K562 (cell line): ENCODE data around the gene PHACTR3. TPM values are rescaled to one million over a fixed set of nuclear protein-coding genes. Genes with fewer than 3 reads are reported as not detected.

Experiments used
- ATAC-seq: fragments of 200-7000 bp; cut with Tn5 transposase; 3 replicates; pipeline ENCODE4 v1.9.1; 2020; ENCODE audit warnings: moderate library complexity
- BruUV-seq: library from RNA; stranded (reverse); fragments of 400-500 nt; replicated peaks from 2 replicates; lab custom pipeline; 2021; lab: Mats Ljungman, UMichigan
- CTCF ChIA-PET: fragments of 300-600 bp; formaldehyde crosslinking; extraction: SDS; loops from one replicate; lab custom pipeline; 2021; ENCODE audit warnings: low intra/inter-chr PET ratio; lab: Yijun Ruan, JAX
- POLR2A ChIA-PET: fragments of 300-600, 350-650 bp; sonication (Branson Sonifier 250); formaldehyde crosslinking; extraction: SDS; loops from one replicate; lab custom pipeline; 2021; ENCODE audit warnings: antibody characterized with exemption, inconsistent platforms; lab: Yijun Ruan, JAX
- DNase-seq, 4 experiments: peaks; one replicate each; pipeline versions ENCODE4 v3.0.0 to v3.0.0-alpha.2; 2011 to 2018; ENCODE audit warnings: low spot score in 3 of 4, mixed read lengths in 3 of 4; ENCODE audit errors: extremely low read depth in 1 of 4
- FAIRE-seq: peaks from 2 replicates; lab custom pipeline; 2011; peaks lifted over from hg19 to GRCh38; lab: Jason Lieb, UNC
- H2AFZ ChIP-seq: 2 replicates; pipeline ENCODE4 v1.6.0; 2011; ENCODE audit warnings: low read depth, low read length, control low read depth, inconsistent platforms
- H3K27ac ChIP-seq: fragments of 200-600 bp; 3 replicates; pipeline ENCODE4 v1.8.0; 2011; ENCODE audit warnings: low read depth, mild to moderate bottlenecking, control low read depth, inconsistent platforms, low read length, moderate library complexity, mixed read lengths; ENCODE audit errors: extremely low read depth
- H3K27me3 ChIP-seq, 2 experiments: fragments of 300-600 bp in 1 of 2; 2 replicates in 1 of 2; 3 replicates in 1 of 2; pipeline versions ENCODE4 v1.6.0 to v1.8.0; 2011; ENCODE audit warnings: inconsistent platforms in 2 of 2, low read length in 2 of 2, mild to moderate bottlenecking in 1 of 2, mixed read lengths in 1 of 2, moderate library complexity in 1 of 2; ENCODE audit not compliant: control insufficient read depth in 2 of 2, insufficient read depth in 2 of 2
- H3K36me3 ChIP-seq: fragments of 300-600 bp; 3 replicates; pipeline ENCODE4 v1.8.0; 2011; ENCODE audit warnings: mild to moderate bottlenecking, low read length, inconsistent platforms; ENCODE audit not compliant: control insufficient read depth, insufficient read depth
- H3K4me1 ChIP-seq, 2 experiments: fragments of 200-600 bp in 1 of 2; replicated peaks in 1 of 2; 2 replicates in 1 of 2; 3 replicates in 1 of 2; pipeline versions ENCODE4 v1.5.1 to v1.8.0; 2011; ENCODE audit warnings: inconsistent platforms in 2 of 2, low read length in 2 of 2, mild to moderate bottlenecking in 1 of 2, mixed read lengths in 1 of 2, moderate library complexity in 1 of 2; ENCODE audit not compliant: control insufficient read depth in 2 of 2, insufficient read depth in 2 of 2
- H3K4me2 ChIP-seq: 2 replicates; pipeline ENCODE4 v1.6.1; 2011; ENCODE audit warnings: low read length, control low read depth, inconsistent platforms, mixed read lengths; ENCODE audit not compliant: insufficient read depth
- H3K4me3 ChIP-seq: fragments of 200-600 bp; sonication (generic), shearing (Covaris generic); 2 replicates; pipeline ENCODE4 v1.5.1; 2016; ENCODE audit warnings: control low read depth, inconsistent platforms
- H3K79me2 ChIP-seq: fragments of 200-600 bp; 3 replicates; pipeline ENCODE4 v1.8.0; 2011; ENCODE audit warnings: low read length, inconsistent platforms; ENCODE audit not compliant: control insufficient read depth, insufficient read depth
- H3K9ac ChIP-seq, 2 experiments: 2 replicates each; pipeline versions ENCODE4 v1.6.0 to v1.6.1; 2011; ENCODE audit warnings: low read depth in 2 of 2, low read length in 2 of 2, control low read depth in 1 of 2, inconsistent platforms in 1 of 2, mild to moderate bottlenecking in 1 of 2, mixed read lengths in 1 of 2; ENCODE audit not compliant: insufficient read depth in 1 of 2
- H3K9me1 ChIP-seq: one replicate; pipeline ENCODE4 v1.6.0; 2011; ENCODE audit warnings: inconsistent platforms, mild to moderate bottlenecking, low read length, moderate library complexity; ENCODE audit not compliant: control insufficient read depth, insufficient read depth
- H3K9me3 ChIP-seq: replicated peaks from 2 replicates; pipeline ENCODE4 v1.5.1; 2011; ENCODE audit warnings: low read depth, low read length, inconsistent platforms; ENCODE audit not compliant: control insufficient read depth, insufficient read depth
- H4K20me1 ChIP-seq: replicated peaks from 2 replicates; pipeline ENCODE4 v1.6.1; 2011; ENCODE audit warnings: low read length, inconsistent platforms, mixed read lengths; ENCODE audit not compliant: control insufficient read depth, insufficient read depth
- GABPA ChIP-seq: fragments of 200-800 bp; sonication (Bioruptor generic); conservative IDR thresholded peaks from 2 replicates; pipeline ENCODE4 v1.6.1; 2016; ENCODE audit warnings: low read depth, missing genetic modification characterization, missing compliant biosample characterization
- TCF7 ChIP-seq: sonication (generic); IDR thresholded peaks from 2 replicates; pipeline ENCODE4 v1.6.1; 2016; ENCODE audit warnings: antibody characterized with exemption, borderline replicate concordance
- WGBS: fragments of 100-300 bp; shearing (Covaris generic); methylation state at CpG from one replicate; pipeline ENCODE4 v1.1.6; 2016; ENCODE audit warnings: low coverage, mixed read lengths; ENCODE audit not compliant: insufficient coverage; ENCODE audit errors: missing lambda C conversion rate; 5-methylcytosine and 5-hydroxymethylcytosine counted together
- in situ Hi-C: fragments of 300-500 bp; cut with MboI; formaldehyde crosslinking; loops from 4 replicates; pipeline ENCODE4 v1.15.0; 2018; ENCODE audit warnings: inconsistent platforms, mixed read lengths
- intact Hi-C: fragments of 100-400 bp; cut with micrococcal nuclease; formaldehyde crosslinking; loops from 2 replicates; pipeline ENCODE4 v1.14.2; 2022
- polyA plus RNA-seq, 8 experiments: library from polyadenylated mRNA; depleted of rRNA in 4 of 8; stranded (reverse) in 5 of 8; unstranded in 3 of 8; fragments of >200 nt; fragmentation: Nextera tagmentation in 2 of 8; fragmentation: Illumina TruSeq in 1 of 8; extraction: Ambion mirVana in 2 of 8; extraction: Trizol in 1 of 8; gene quantifications; 2 replicates each; pipeline versions ENCODE4 v1.2.1 to v1.2.3, GENCODE V29; 2011 to 2014; ENCODE audit warnings: inconsistent platforms in 1 of 8, missing spikeins in 1 of 8
- total RNA-seq, 7 experiments: library from RNA; depleted of rRNA in 6 of 7; stranded (reverse); fragments of >200 nt in 6 of 7; fragmentation: Illumina TruSeq in 2 of 7; extraction: Trizol in 2 of 7; gene quantifications; 2 replicates each; pipeline versions ENCODE4 v1.2.1 to v1.2.3, GENCODE V29; 2011 to 2021; ENCODE audit warnings: low replicate concordance in 1 of 7
- TF ChIP-seq, protein P1 (sequence below), 2 experiments: fragments of 450-650 bp; IDR thresholded peaks; 2 replicates each; pipeline ENCODE4 v1.6.1; 2016; ENCODE audit warnings: mild to moderate bottlenecking in 2 of 2, borderline replicate concordance in 1 of 2, low read depth in 1 of 2, moderate library complexity in 1 of 2

PHACTR3 gene
- total and polyA plus RNA-seq, 9 of the 15 experiments (the other 6 are each of a cell fraction or from before 2014, with no cell fraction given): not detected

- peaks cover 7 to 43% of the 10 kb centered on the region in 2 experiments; a peak in 4 of 5 replicates for H3K27me3 ChIP-seq
- no peaks in the 10 kb centered on the region for H3K4me1 ChIP-seq
- in situ Hi-C loops: no loop called here
- no peaks in the 10 kb centered on the region for H3K79me2 ChIP-seq
- no peak overlapping the region for H3K4me3 ChIP-seq
- no peak overlapping the region; a peak in 1 of 4 replicates for H3K9ac ChIP-seq
- ChIA-PET POLR2A (interaction anchor here (0.7 kb wide), 1 partner anchor 29 kb away, joined by 3 read pairs; no protein-coding TSS in a partner anchor), CTCF (no interaction called here)
- ATAC-seq (no peak), DNase-seq (no peak), FAIRE-seq (no peak)
- no peaks in the 10 kb centered on the region for H3K9me1 ChIP-seq
- H3K4me2 ChIP-seq: no peak overlapping the region
- under 1% methylated on average over 18 of the region's 18 CpGs for WGBS
- H3K36me3 ChIP-seq: no peaks in the 10 kb centered on the region
- no peaks in the 10 kb centered on the region; the same call in 1 of the 2 replicates for H4K20me1 ChIP-seq
- no peak overlapping the region for H2AFZ ChIP-seq
- intact Hi-C loops: no loop called here
- no peak overlapping the region for H3K27ac ChIP-seq
- H3K9me3 ChIP-seq: no peaks in the 10 kb centered on the region
- no TSS peak for BruUV-seq
- TF ChIP-seq TCF7: no peak
- TF ChIP-seq, protein P1, sequence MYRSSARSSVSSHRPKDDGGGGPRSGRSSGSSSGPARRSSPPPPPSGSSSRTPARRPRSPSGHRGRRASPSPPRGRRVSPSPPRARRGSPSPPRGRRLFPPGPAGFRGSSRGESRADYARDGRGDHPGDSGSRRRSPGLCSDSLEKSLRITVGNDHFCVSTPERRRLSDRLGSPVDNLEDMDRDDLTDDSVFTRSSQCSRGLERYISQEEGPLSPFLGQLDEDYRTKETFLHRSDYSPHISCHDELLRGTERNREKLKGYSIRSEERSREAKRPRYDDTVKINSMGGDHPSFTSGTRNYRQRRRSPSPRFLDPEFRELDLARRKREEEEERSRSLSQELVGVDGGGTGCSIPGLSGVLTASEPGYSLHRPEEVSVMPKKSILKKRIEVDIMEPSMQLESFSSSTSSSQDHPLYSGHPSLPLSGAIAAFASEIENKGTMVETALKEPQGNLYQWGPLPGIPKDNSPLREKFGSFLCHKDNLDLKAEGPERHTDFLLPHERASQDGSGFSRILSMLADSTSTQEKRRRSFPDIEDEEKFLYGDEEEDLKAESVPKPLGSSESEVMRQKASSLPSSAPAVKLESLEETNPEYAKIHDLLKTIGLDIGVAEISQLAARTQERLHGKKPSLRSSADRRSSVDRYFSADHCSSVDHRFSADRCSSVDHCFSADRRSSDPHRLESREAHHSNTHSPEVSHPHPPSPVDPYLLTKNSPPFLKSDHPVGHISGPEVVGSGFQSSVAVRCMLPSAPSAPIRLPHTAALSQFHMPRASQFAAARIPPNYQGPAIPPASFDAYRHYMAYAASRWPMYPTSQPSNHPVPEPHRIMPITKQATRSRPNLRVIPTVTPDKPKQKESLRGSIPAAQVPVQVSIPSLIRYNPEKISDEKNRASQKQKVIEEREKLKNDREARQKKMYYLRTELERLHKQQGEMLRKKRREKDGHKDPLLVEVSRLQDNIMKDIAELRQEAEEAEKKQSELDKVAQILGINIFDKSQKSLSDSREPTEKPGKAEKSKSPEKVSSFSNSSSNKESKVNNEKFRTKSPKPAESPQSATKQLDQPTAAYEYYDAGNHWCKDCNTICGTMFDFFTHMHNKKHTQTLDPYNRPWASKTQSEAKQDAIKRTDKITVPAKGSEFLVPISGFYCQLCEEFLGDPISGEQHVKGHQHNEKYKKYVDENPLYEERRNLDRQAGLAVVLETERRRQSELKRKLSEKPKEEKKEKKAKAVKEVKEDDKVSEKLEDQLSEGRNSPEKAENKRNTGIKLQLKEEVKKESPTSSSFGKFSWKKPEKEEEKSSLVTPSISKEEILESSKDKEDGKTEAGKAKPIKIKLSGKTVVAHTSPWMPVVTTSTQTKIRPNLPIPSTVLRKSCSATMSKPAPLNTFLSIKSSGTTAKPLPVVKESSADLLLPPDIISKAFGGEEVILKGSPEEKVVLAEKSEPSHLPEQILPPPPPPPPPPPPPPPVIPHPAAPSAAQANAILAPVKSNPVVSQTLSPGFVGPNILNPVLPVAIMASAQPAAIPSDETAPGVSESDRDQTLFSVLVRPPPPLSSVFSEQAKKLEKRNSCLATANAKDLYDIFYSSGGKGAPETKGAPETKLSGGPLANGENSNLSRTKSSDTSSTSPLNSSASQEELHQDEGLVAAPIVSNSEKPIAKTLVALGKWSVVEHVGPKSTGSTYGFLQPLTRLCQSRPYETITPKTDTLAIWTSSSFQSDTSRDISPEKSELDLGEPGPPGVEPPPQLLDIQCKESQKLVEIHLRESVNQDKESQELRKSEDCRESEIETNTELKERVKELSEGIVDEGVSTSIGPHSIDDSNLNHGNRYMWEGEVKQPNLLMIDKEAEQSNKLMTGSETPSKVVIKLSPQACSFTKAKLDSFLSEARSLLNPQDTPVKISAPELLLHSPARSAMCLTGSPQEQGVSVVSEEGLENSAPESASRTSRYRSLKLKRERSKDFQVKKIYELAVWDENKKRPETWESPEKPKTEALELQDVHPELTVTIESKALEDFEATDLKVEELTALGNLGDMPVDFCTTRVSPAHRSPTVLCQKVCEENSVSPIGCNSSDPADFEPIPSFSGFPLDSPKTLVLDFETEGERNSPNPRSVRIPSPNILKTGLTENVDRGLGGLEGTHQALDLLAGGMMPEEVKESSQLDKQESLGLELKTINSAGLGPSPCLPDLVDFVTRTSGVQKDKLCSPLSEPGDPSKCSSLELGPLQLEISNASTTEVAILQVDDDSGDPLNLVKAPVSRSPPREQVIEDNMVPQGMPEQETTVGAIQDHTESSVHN (IDR thresholded peaks at IDR 0.05; ENCODE audit: borderline replicate concordance in 1 of 2, low read depth in 1 of 2): no peak
- TF ChIP-seq GABPA: no peak
These were observed 209.0 kb downstream of the PHACTR3 start for GRCh38 chr20:59813126-59813947.
